A549 (cell line): ENCODE results near the gene AMZ2.

Experiments
- EP300 ChIP-seq, 2 experiments: fragments of >200 bp; sonication (Bioruptor Twin); formaldehyde crosslinking; IDR thresholded peaks; 2 replicates in 1 of 2; 3 replicates in 1 of 2; pipeline ENCODE4 v1.6.1; 2016 to 2017
- JUN ChIP-seq, 2 experiments: fragments of >200 bp; sonication (Bioruptor Twin); formaldehyde crosslinking; IDR thresholded peaks; 2 replicates in 1 of 2; 3 replicates in 1 of 2; pipeline ENCODE4 v1.6.1; 2016 to 2017
- MAFK ChIP-seq: fragments of 450-650 bp; IDR thresholded peaks from 2 replicates; pipeline ENCODE4 v1.6.1; 2014; ENCODE audit not compliant: partially characterized antibody
- NFE2L2 ChIP-seq: fragments of 150-350 bp; conservative IDR thresholded peaks from 2 replicates; pipeline ENCODE4 v1.6.1; 2014; ENCODE audit warnings: low read length
- PHF8 ChIP-seq: fragments of 200-600 bp; sonication (generic); IDR thresholded peaks from 2 replicates; pipeline ENCODE4 v1.6.1; 2016; ENCODE audit warnings: low read depth, mild to moderate bottlenecking, antibody characterized with exemption, moderate library complexity, borderline replicate concordance
- POLR2A ChIP-seq: IDR thresholded peaks from 2 replicates; pipeline ENCODE4 v1.6.1; 2012; ENCODE audit warnings: mild to moderate bottlenecking, low read length
- RAD21 ChIP-seq, 2 experiments: fragments of >200 bp in 1 of 2; sonication (Bioruptor Twin) in 1 of 2; formaldehyde crosslinking in 1 of 2; IDR thresholded peaks in 1 of 2; conservative IDR thresholded peaks in 1 of 2; 2 replicates in 1 of 2; 3 replicates in 1 of 2; pipeline ENCODE4 v1.6.1; 2012 to 2018; ENCODE audit warnings: inconsistent platforms in 1 of 2
- RNF2 ChIP-seq: fragments of 200-600 bp; sonication (generic); IDR thresholded peaks from 2 replicates; pipeline ENCODE4 v1.6.1; 2016; ENCODE audit warnings: low read depth, mild to moderate bottlenecking, antibody characterized with exemption, moderate library complexity, borderline replicate concordance
- SMC3 ChIP-seq: fragments of >200 bp; sonication (Bioruptor Twin); formaldehyde crosslinking; IDR thresholded peaks from 3 replicates; pipeline ENCODE4 v1.6.1; 2018; ENCODE audit warnings: inconsistent platforms
- ZFP36 ChIP-seq: fragments of 450-650 bp; IDR thresholded peaks from 2 replicates; pipeline ENCODE4 v1.6.1; 2014; ENCODE audit warnings: borderline replicate concordance; ENCODE audit not compliant: partially characterized antibody
- TF ChIP-seq, protein P1 (sequence below): fragments of >200 bp; sonication (Bioruptor Twin); formaldehyde crosslinking; IDR thresholded peaks from 3 replicates; pipeline ENCODE4 v1.5.1; 2016
- TF ChIP-seq, protein P2 (sequence below): fragments of >200 bp; sonication (Bioruptor Twin); formaldehyde crosslinking; IDR thresholded peaks from 3 replicates; pipeline ENCODE4 v1.6.1; 2016

DNA sequence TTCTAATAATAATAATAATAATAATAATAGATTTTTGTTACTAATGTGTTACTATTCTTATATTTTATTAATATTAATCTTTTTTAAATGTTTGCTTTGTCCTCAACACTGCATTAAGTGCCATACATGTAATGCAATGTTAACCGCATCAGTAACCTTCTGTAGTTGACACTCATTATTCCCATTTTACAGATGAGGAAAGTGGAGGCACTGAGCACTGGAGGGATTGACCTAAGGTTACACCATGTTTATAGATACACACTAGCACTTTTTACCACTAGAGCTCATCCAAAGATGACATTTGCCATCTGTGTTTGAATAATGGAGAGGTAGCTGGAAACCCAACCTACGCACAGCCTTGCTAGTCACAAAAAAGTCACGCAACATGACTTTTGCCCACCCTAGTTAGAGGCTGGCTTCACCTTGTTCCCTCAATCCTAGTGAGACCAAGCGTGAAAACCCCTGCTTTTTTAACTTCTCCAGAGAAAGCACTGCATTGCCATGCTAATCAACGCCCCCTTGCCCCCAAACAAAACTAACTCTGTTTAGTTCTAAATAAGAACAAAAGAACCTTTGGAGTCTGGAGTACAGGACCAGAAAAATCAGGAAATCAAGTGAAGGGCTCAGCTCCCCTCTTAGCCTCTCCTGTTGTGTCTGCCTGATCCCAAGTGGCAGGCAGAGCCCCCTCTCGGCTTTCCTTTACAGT, 45.8 kb downstream of the AMZ2 start:
- TF ChIP-seq MAFK (no peak), JUN (IDR thresholded peaks at IDR 0.05) (no peak), SMC3 (no peak), ZFP36 (no peak), RNF2 (no peak), NFE2L2 (no peak), POLR2A (no peak), PHF8 (no peak), EP300 (IDR thresholded peaks at IDR 0.05) (no peak), RAD21 (conservative IDR thresholded peaks at IDR 0.05 in 1 of 2, IDR thresholded peaks at IDR 0.05 in 1 of 2) (no peak)
- TF ChIP-seq, protein P1, sequence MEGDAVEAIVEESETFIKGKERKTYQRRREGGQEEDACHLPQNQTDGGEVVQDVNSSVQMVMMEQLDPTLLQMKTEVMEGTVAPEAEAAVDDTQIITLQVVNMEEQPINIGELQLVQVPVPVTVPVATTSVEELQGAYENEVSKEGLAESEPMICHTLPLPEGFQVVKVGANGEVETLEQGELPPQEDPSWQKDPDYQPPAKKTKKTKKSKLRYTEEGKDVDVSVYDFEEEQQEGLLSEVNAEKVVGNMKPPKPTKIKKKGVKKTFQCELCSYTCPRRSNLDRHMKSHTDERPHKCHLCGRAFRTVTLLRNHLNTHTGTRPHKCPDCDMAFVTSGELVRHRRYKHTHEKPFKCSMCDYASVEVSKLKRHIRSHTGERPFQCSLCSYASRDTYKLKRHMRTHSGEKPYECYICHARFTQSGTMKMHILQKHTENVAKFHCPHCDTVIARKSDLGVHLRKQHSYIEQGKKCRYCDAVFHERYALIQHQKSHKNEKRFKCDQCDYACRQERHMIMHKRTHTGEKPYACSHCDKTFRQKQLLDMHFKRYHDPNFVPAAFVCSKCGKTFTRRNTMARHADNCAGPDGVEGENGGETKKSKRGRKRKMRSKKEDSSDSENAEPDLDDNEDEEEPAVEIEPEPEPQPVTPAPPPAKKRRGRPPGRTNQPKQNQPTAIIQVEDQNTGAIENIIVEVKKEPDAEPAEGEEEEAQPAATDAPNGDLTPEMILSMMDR, result no peak
- TF ChIP-seq, protein P2, sequence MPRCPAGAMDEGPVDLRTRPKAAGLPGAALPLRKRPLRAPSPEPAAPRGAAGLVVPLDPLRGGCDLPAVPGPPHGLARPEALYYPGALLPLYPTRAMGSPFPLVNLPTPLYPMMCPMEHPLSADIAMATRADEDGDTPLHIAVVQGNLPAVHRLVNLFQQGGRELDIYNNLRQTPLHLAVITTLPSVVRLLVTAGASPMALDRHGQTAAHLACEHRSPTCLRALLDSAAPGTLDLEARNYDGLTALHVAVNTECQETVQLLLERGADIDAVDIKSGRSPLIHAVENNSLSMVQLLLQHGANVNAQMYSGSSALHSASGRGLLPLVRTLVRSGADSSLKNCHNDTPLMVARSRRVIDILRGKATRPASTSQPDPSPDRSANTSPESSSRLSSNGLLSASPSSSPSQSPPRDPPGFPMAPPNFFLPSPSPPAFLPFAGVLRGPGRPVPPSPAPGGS, result no peak
